Adrenal gland (tissue), 12 donors: ENCODE results near the gene CABP4. TPM values are rescaled to one million over a fixed set of nuclear protein-coding genes. Genes with fewer than 3 reads are reported as not detected.

Source experiments
- DNase-seq, 7 donors: peaks; one replicate each; pipeline ENCODE4 v3.0.0-alpha.2; 2019 to 2020
- H3K27ac ChIP-seq, 5 donors: fragments of 200-600 bp; sonication (generic) in 4 of 5; 1 replicate in 3 of 5; 2 replicates in 2 of 5; pipeline versions ENCODE4 v1.5.1 to v1.8.0; 2016 to 2020; ENCODE audit warnings: mild to moderate bottlenecking in 1 of 5
- H3K27me3 ChIP-seq: fragments of 200-600 bp; 2 replicates; pipeline ENCODE4 v1.8.0; 2021
- H3K36me3 ChIP-seq, 2 donors: fragments of 200-600 bp; replicated peaks in 1 of 2; 1 replicate in 1 of 2; 2 replicates in 1 of 2; pipeline versions ENCODE4 v1.5.1 to v1.8.0; 2018 to 2022
- H3K4me1 ChIP-seq, 2 donors: fragments of 200-600 bp; replicated peaks in 1 of 2; 1 replicate in 1 of 2; 2 replicates in 1 of 2; pipeline versions ENCODE4 v1.5.1 to v1.8.0; 2018 to 2021
- H3K4me3 ChIP-seq, 4 donors: fragments of 200-600 bp; sonication (generic) in 3 of 4; one replicate each; pipeline ENCODE4 v1.5.1; 2016 to 2018
- H3K9me3 ChIP-seq, 3 donors: fragments of 200-600 bp; sonication (generic) in 1 of 3; replicated peaks in 1 of 3; 1 replicate in 2 of 3; 2 replicates in 1 of 3; pipeline versions ENCODE4 v1.5.1 to v1.8.0; 2016 to 2021
- POLR2A ChIP-seq, 2 donors: fragments of 450-650 bp; IDR thresholded peaks; one replicate each; pipeline ENCODE4 v1.6.1; 2017; ENCODE audit warnings: antibody characterized with exemption in 2 of 2, mild to moderate bottlenecking in 2 of 2, moderate library complexity in 1 of 2
- WGBS, 4 donors: extraction: QIAGEN DNeasy Blood & Tissue Kit in 2 of 4; methylation state at CpG; one replicate each; pipeline versions ENCODE4 v1.1.5 to v1.1.7; 2013 to 2017; 5-methylcytosine and 5-hydroxymethylcytosine counted together
- intact Hi-C, 2 donors: fragments of 100-400 bp; cut with DNase I; formaldehyde crosslinking; loops; one replicate each; pipeline versions ENCODE4 v1.14.1 to v1.15.0; 2022 to 2023
- polyA plus RNA-seq, 3 donors: library from polyadenylated mRNA; stranded (reverse); fragments of 200-250 nt in 2 of 3; fragments of 350-450 nt in 1 of 3; fragmentation: Illumina TruSeq in 1 of 3; extraction: RNeasy Lipid Tissue Mini Kit (QIAGEN cat#74804) in 1 of 3; gene quantifications; one replicate each; pipeline ENCODE4 v1.2.3, GENCODE V29; 2013 to 2014
- total RNA-seq, 9 donors: library from RNA; depleted of rRNA in 4 of 9; stranded (reverse); fragments of >200 nt in 4 of 9; fragments of 120-200 nt in 1 of 9; fragmentation: NEBNext Ultra II Directional in 1 of 9; extraction: Animal tissue kit (Norgen Biotek cat#: 25700) in 1 of 9; gene quantifications; one replicate each; pipeline versions ENCODE4 v1.1.0 to v1.2.4, GENCODE V29; 2013 to 2023
- TF ChIP-seq, protein P1 (sequence below), 6 experiments: fragments of 450-650 bp in 4 of 6; fragments of 200-600 bp in 2 of 6; sonication (generic) in 1 of 6; IDR thresholded peaks; 1 replicate in 5 of 6; 2 replicates in 1 of 6; pipeline versions ENCODE4 v1.5.1 to v1.8.0; 2016 to 2021; ENCODE audit warnings: antibody characterized with exemption in 6 of 6, mild to moderate bottlenecking in 2 of 6, moderate library complexity in 1 of 6
- donor health status: healthy with polysubstance abuse.
- donor health status: Bipolar disorder and iron deficiency.
- donor health status: DM: yes; HTN: yes; CAD: no.
- donor health status: DM: no; HTN: no; CAD: no.
- donor health status: DM: no; HTN: no; CAD: no.
- donor health status: DM: yes; HTN: yes; CAD: no.

Gene CABP4
- total and polyA plus RNA-seq, 12 donors: 0.28 to 3.8 (median 1.5) TPM; not detected in 1

DNA sequence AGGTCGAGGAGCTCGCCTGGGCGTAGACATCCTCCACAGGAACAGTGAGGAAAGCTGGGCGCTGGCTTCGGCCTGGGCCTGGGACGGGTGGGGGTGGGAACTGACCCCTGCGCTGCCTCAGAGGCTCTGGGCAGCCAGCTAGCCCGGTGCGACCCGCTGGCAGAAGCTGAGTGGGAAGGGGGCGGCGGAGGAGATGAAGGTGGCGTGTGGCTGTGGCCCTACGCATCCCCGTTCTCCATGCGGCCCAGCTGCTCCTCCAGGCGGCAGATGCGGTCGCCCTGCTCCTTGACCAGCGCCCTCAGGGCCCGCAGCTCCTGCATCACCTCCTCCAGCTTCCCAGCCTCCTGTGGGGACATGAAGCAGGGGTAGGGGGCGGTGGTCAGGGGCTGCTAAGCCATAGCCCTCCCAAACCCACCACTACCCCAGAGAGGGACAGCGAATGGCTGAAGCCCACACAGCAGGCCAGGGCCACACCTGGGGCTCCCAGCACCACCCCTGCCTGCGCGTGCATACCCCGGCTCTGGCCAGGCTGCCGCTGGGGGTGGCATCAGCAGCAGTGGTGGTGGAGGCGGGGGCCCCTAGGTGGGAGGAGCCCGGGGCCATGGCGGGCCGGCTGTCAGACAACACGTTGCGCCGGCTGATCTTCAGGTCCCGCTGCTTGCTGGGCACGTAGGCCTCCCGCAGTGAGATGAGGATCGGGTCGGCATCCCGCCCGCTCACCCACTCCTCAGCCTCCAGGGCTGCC is 16.8 kb upstream of the CABP4 start:
- Histone ChIP-seq H3K9me3 (no peaks in the 10 kb centered on the region), H3K4me3 (no peak overlapping the region), H3K4me1 (peaks cover 0 to 24% of the 10 kb centered on the region in 2 donors), H3K27me3 (no peaks in the 10 kb centered on the region), H3K27ac (peak overlapping the region in 1 of 5 donors; percentile 14), H3K36me3 (peaks cover 0 to 58% of the 10 kb centered on the region in 2 donors)
- no peak for DNase-seq
- intact Hi-C loops: no loop called here
- TF ChIP-seq POLR2A (IDR thresholded peaks at IDR 0.05): no peak
- TF ChIP-seq, protein P1, sequence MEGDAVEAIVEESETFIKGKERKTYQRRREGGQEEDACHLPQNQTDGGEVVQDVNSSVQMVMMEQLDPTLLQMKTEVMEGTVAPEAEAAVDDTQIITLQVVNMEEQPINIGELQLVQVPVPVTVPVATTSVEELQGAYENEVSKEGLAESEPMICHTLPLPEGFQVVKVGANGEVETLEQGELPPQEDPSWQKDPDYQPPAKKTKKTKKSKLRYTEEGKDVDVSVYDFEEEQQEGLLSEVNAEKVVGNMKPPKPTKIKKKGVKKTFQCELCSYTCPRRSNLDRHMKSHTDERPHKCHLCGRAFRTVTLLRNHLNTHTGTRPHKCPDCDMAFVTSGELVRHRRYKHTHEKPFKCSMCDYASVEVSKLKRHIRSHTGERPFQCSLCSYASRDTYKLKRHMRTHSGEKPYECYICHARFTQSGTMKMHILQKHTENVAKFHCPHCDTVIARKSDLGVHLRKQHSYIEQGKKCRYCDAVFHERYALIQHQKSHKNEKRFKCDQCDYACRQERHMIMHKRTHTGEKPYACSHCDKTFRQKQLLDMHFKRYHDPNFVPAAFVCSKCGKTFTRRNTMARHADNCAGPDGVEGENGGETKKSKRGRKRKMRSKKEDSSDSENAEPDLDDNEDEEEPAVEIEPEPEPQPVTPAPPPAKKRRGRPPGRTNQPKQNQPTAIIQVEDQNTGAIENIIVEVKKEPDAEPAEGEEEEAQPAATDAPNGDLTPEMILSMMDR (IDR thresholded peaks at IDR 0.05): no peak
- 80 to 85% (median 83%) methylated on average over 14 to 41 of the region's 41 CpGs for WGBS, 4 donors

DNA sequence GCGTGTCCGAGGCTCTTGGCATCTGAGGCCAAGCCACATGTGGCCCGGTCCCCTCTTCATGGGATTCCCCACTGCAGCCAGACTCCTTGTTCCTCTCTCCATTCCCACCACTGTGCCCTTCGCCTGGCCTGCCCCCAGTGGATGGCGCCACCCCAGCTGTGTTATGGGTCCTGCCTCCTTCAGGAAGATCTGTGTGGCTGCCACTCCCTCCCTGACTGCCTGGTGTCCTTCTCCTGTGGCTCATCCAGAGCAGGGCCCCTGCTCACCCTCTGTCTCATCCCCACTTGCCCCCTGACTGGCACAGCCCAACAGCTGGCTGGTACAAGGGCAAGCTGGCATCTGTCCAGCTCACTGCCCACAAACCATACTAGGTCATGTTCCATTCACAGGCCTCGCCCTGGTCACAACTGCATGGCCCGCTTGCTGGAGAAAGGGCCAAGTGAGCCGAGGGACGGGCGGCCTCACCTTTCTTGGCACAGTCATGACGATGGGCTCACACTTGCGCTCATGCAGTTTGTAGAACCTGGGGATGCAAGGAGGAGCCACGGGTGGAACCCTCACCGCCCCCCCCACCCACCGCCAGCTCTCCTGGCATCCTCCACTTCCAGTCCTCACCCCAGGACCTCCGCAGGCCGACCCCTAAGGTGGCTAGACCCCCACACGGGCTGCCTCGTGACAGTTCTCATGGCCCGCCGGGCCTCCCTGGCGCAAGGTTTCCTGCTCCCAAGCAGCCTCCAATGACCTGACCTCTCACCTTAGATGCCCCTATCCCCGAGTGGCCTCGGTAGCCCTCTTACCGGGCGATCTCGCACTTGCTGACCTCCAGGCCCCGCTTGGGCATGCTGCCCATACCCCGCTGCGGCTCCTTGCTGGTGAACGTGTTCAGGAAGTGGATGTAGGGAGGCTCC is 15.6 kb upstream of the CABP4 start:
- H3K9me3 ChIP-seq: no peaks in the 10 kb centered on the region
- intact Hi-C loops: no loop called here
- H3K36me3 ChIP-seq: peaks cover 0 to 45% of the 10 kb centered on the region in 2 donors
- peaks cover 0 to 32% of the 10 kb centered on the region in 2 donors for H3K4me1 ChIP-seq
- 62 to 74% (median 67%) methylated on average over 14 to 31 of the region's 31 CpGs for WGBS, 4 donors
- no peaks in the 10 kb centered on the region for H3K27me3 ChIP-seq
- peak in 3 of 7 donors; percentile 31 to 60 (median 51) for DNase-seq
- H3K27ac ChIP-seq: peak overlapping the region in 1 of 5 donors; percentile 14
- TF ChIP-seq POLR2A (IDR thresholded peaks at IDR 0.05): no peak
- TF ChIP-seq, protein P1 (IDR thresholded peaks at IDR 0.05): peak in 1 of 6 experiments; percentile 2
- H3K4me3 ChIP-seq: no peak overlapping the region

DNA sequence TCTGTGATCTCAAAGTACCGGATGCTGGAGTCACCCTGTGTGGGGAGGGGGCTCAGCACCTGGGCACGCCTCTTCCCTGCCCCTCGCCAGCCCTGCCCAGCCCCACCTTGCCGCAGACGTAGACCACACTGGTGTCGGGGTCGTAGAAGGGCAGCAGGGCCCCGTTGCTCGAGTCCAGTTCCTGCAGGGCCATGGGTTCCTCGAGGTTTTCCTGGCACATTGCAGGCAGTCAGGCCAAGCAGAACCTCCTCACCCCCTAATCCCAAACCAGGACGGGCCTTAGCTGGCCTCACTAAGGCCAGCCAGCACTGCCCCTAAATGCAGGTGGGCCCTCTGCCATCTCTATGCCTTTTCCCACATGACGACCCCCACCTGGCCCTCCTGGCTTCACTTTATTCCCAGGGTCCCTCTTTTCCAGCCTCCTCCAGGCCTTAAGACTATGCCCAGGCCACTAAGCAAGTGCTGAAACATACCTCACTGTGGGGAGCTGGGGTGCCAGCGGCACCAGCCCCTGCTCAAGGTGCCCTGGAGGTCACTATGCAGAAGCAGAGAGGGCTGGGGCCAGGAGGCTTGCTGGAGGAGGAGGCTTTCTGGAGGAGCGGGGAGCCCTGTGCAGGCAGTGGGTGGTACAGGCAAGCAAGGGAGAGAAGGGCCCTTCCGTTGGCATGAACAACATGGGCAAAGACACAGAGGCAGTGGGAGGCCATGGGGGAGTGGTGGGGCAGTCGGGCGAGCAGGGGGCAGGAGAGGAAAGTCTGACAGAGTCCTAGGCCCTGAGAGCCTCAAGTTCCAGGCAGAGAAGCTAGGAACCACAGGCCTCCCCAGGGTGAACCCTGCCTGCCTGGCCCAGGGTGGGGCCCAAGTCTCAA is 14.7 kb upstream of the CABP4 start:
- no peak for DNase-seq
- no peaks in the 10 kb centered on the region for H3K27me3 ChIP-seq
- no peak overlapping the region for H3K4me3 ChIP-seq
- H3K9me3 ChIP-seq: no peaks in the 10 kb centered on the region
- 76 to 83% (median 80%) methylated on average over 11 to 17 of the region's 17 CpGs for WGBS, 4 donors
- intact Hi-C loops: no loop called here
- H3K27ac ChIP-seq: no peak overlapping the region
- H3K4me1 ChIP-seq: peaks cover 0 to 32% of the 10 kb centered on the region in 2 donors
- TF ChIP-seq, protein P1 (IDR thresholded peaks at IDR 0.05): no peak
- TF ChIP-seq POLR2A (IDR thresholded peaks at IDR 0.05): no peak
- H3K36me3 ChIP-seq: peaks cover 0 to 41% of the 10 kb centered on the region in 2 donors
